CMK (cell line): Measurements from ENCODE around the gene SLFN5.
"Not testable (repeated sequence)": the region's sequence is repeated elsewhere in the genome, so short reads cannot be mapped to it uniquely, and the experiment has no call there.

Experiments used
- DNase-seq: peaks from one replicate; pipeline ENCODE4 v3.0.0-alpha.2; 2010; ENCODE audit warnings: low read depth

SLFN5 gene

GRCh38 chr17:35291802-35292201, 48.9 kb downstream of the SLFN5 start:
- DNase-seq, result no peak

GRCh38 chr17:35293151-35293847, 50.4 kb downstream of the SLFN5 start:
- no peak for DNase-seq

GRCh38 chr17:35294756-35295155, 51.9 kb downstream of the SLFN5 start:
- no peak for DNase-seq

GRCh38 chr17:35295686-35296085, 52.8 kb downstream of the SLFN5 start:
- DNase-seq, result no peak

GRCh38 chr17:35297666-35298065, 54.8 kb downstream of the SLFN5 start:
- no peak for DNase-seq

- no peak for DNase-seq
These were observed 55.8 kb downstream of the SLFN5 start for GRCh38 chr17:35298639-35299038.

- DNase-seq, result no peak
These were observed 56.3 kb downstream of the SLFN5 start for GRCh38 chr17:35299135-35299534.

GRCh38 chr17:35309345-35309744, 66.5 kb downstream of the SLFN5 start:
- DNase-seq, result not testable (repeated sequence)

GRCh38 chr17:35312346-35312745, 69.5 kb downstream of the SLFN5 start:
- DNase-seq, result no peak

- DNase-seq, result peak; percentile 56
These were observed 70.2 kb downstream of the SLFN5 start for GRCh38 chr17:35312790-35313711.

- DNase-seq, result no peak
These were observed 71.1 kb downstream of the SLFN5 start for GRCh38 chr17:35313875-35314409.

- no peak for DNase-seq
These were observed 71.7 kb downstream of the SLFN5 start for GRCh38 chr17:35314415-35315216.

- DNase-seq, result no peak
These were observed 72.4 kb downstream of the SLFN5 start for GRCh38 chr17:35315283-35315682.

- DNase-seq, result no peak
These were observed 73.1 kb downstream of the SLFN5 start for GRCh38 chr17:35315971-35316370.

- no peak for DNase-seq
These were observed 79.9 kb downstream of the SLFN5 start for GRCh38 chr17:35322749-35323148.
